IPS DF 6.9 (cell line): ENCODE results near the gene USP6NL.
A peak's percentile ranks its signal among the peaks of the same experiment; 100 is the strongest.

Experiments used
- DNase-seq: peaks from one replicate; pipeline ENCODE4 v3.0.0-alpha.2; 2013; ENCODE audit warnings: low read depth, low spot score
- H3K27ac ChIP-seq: one replicate; pipeline ENCODE4 v1.5.1; 2013; ENCODE audit warnings: low read length, control low read depth
- H3K27me3 ChIP-seq: 2 replicates; pipeline ENCODE4 v1.6.1; 2013; ENCODE audit warnings: mild to moderate bottlenecking, low read length; ENCODE audit not compliant: control insufficient read depth, insufficient read depth
- H3K36me3 ChIP-seq: 2 replicates; pipeline ENCODE4 v1.6.1; 2013; ENCODE audit warnings: low read length; ENCODE audit not compliant: control insufficient read depth, insufficient read depth
- H3K4me1 ChIP-seq: 2 replicates; pipeline ENCODE4 v1.6.1; 2013; ENCODE audit warnings: low read length; ENCODE audit not compliant: control insufficient read depth, insufficient read depth
- H3K4me3 ChIP-seq: 2 replicates; pipeline ENCODE4 v1.5.1; 2013; ENCODE audit warnings: mild to moderate bottlenecking, low read length
- H3K9me3 ChIP-seq: 2 replicates; pipeline ENCODE4 v1.6.1; 2013; ENCODE audit warnings: low read length, inconsistent platforms; ENCODE audit not compliant: control insufficient read depth, insufficient read depth
- WGBS: extraction: QIAGEN DNeasy Blood & Tissue Kit; methylation state at CpG from one replicate; pipeline ENCODE4 v1.1.7; 2013; ENCODE audit warnings: mixed read lengths, missing lambda C conversion rate; ENCODE audit not compliant: insufficient read length, insufficient coverage; 5-methylcytosine and 5-hydroxymethylcytosine counted together

Gene USP6NL

DNA sequence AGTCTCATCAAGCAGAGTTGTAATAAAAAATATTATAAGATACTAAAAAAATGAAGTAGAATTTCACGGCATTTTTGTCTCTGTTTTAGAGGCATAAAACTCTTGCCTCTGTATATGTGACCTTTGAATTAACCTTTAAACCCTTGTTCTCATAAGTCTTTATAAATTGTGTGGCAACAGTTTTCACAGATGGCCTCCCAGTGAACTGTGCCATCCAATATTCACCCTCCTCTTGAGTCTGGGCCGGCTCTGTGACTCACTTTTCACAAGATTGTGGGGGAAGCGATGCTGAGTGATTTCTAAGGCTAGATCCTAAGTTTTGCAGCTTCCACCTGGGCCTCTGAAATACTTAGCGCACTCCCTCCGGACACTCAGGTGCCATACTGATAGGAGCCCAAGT lies 4.6 kb upstream of the USP6NL start:
- H3K36me3 ChIP-seq, result no peaks in the 10 kb centered on the region
- no peak overlapping the region for H3K4me3 ChIP-seq
- no peaks in the 10 kb centered on the region for H3K27me3 ChIP-seq
- no CpG with 5 or more reads among the region's 5 CpGs for WGBS
- H3K4me1 ChIP-seq, result no peaks in the 10 kb centered on the region; the same call in 1 of the 2 replicates
- no peak for DNase-seq
- no peak overlapping the region for H3K27ac ChIP-seq
- H3K9me3 ChIP-seq, result no peaks in the 10 kb centered on the region

DNA sequence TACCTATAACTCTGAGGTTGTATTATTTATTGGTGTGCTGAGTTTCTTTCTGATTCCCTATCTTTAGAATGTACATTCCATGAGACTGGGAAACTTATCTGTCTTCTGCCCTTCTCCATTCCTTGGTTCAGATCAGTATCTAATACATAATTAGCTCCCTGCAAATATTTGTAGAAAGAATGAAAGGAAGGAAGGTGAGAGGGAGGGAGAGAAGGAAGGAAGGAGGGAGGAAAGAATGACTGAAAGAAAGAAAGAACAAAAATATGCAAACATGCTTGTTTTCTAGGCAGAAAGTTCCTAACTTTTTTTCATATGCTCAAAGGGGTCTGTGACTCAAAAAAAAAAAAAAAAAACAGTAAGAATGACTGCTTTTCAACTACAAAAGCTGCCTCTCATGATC lies 3.9 kb upstream of the USP6NL start:
- no peak overlapping the region for H3K4me3 ChIP-seq
- no peaks in the 10 kb centered on the region for H3K36me3 ChIP-seq
- H3K4me1 ChIP-seq, result no peaks in the 10 kb centered on the region; the same call in 1 of the 2 replicates
- no peaks in the 10 kb centered on the region for H3K27me3 ChIP-seq
- no peak for DNase-seq
- no peak overlapping the region for H3K27ac ChIP-seq
- no peaks in the 10 kb centered on the region for H3K9me3 ChIP-seq

DNA sequence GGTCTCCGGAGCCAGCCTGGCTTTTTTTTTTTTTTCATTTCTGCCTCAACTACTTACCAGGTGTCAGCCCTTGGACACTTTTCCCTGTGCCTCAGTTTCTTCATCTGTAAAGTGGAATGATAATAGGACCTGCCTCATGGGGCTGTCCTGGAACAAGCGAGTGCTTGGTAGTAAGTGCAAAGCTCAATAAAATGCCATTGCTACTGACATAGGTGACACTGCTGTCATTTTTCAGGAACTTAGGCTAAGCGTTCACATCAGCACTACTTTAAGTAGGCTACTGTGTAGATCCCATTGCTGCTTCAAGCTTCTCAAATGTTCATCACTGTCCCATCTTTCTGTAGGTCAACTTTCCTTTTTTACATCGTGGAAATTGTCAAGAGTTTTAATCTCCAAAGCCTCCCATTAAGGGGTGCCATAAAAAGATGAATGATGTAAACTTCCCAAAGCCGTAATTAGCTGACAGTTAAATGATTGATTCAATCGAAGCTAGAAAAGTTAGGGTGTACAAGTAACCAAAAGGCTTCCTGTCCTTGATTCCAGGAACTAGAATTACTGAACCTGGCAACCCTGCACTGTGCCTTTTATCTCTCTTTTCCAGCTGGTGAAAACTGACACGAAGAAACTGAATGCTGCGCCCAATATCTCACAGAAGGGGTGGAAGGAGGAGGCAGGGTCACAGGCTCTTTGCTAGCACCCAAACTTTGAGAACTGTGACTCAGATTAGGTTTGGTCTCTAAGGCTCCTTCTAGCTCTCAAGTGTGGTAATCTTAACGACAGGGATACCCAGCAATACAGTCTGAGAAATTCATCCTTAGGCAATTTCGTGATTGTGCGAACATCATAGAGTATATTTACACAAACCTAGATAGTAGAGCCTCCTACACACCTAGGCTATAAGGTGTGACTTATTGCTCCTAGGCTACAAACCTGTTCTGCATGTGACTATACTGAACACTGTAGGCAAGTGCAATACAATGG lies 861 bp upstream of the USP6NL start:
- DNase-seq, result no peak
- H3K4me3 ChIP-seq, result peak overlapping the region; percentile 73; the same call in 1 of the 2 replicates
- no peaks in the 10 kb centered on the region for H3K9me3 ChIP-seq
- H3K4me1 ChIP-seq, result peaks cover 3% of the 10 kb centered on the region; the same call in 1 of the 2 replicates
- no CpG with 5 or more reads among the region's 11 CpGs for WGBS
- H3K27ac ChIP-seq, result no peak overlapping the region
- H3K36me3 ChIP-seq, result no peaks in the 10 kb centered on the region
- H3K27me3 ChIP-seq, result no peaks in the 10 kb centered on the region

DNA sequence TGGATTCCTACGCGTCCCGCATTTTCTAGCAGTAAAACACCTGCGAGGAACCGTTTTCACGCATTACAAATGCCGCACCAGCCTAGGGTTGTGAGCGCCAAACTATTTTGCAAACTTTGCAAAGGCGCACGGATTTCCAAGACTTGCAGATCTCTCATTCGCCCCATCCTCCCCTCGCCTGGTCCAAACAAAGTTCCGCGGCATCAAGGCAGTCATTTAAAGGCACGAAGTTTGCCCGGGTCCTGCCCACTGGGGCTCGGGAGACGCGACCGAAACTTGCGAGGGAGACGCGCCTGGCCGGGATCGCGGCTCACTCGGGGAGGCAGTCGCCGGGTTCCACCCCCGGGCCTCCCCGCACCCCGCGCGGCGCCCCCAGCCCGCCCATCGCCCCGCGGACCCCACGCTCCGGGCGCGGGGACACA lies 613 bp downstream of the USP6NL start:
- peaks cover 3% of the 10 kb centered on the region; the same call in 1 of the 2 replicates for H3K4me1 ChIP-seq
- no CpG with 5 or more reads among the region's 43 CpGs for WGBS
- H3K27ac ChIP-seq, result no peak overlapping the region
- no peak for DNase-seq
- H3K36me3 ChIP-seq, result no peaks in the 10 kb centered on the region
- H3K4me3 ChIP-seq, result peak overlapping the region; percentile 73
- no peaks in the 10 kb centered on the region for H3K9me3 ChIP-seq
- no peaks in the 10 kb centered on the region for H3K27me3 ChIP-seq

DNA sequence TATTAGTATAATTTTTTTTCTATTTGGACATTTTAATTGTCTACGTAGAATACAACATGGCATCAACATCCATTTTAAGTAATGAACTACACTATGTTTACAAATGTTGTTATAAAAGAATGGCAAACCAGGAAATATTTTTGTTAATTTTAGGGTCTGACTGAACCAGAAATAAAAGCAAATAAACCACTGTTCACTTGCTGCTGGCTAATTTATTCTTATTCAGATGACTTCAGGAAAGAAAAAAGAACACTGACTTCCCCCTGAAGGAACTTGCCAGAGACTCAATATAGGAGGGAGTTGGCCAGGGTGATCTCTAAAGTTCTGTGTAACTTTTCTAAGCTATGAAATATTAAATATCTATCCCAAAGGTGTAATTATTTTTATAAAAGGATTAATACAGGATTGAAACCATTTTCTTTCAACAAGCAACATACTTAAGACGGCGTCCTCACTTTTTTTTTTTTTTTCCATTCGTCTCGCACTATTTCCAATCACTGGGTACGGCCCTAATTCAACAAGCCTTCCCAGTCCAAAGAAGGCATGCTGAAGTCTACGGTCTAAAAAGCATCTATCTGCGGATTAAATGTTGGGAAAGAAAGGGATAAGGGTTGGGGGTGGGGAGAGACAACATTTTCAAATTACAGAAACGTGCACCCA lies 1.2 kb downstream of the USP6NL start:
- Histone ChIP-seq H3K27ac (no peak overlapping the region), H3K36me3 (no peaks in the 10 kb centered on the region), H3K4me3 (peak overlapping the region; percentile 73), H3K4me1 (peaks cover 3% of the 10 kb centered on the region; the same call in 1 of the 2 replicates), H3K27me3 (no peaks in the 10 kb centered on the region), H3K9me3 (no peaks in the 10 kb centered on the region)
- DNase-seq, result no peak
- no CpG with 5 or more reads among the region's 9 CpGs for WGBS

DNA sequence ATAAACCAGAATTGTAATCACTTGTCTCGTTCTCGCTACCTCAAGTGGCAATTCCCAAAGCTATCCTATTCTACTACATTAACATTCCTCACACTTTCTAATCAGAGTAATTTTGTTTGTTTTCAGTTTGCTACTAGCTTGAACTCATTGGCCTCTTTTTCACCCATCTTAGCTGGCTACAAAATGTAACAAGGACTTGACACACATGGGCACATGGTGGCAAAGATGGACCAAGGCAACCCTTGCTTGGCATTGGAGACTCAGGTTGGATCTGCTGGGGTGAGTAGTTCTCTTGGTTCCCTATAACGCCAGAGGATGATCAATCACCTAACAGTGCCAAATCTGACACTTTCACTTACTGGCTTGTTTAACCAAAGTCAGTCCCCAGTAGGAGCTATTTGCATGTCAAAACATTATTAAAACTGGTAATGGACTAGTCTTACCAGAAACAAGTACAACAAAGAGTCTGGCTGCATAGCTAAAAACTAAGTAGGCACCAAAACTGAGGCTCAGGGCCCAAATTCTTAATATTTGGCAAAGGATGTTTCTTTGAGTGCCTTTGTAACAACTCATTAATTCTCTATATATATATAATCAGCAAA lies 1.9 kb downstream of the USP6NL start:
- H3K4me1 ChIP-seq, result peaks cover 3% of the 10 kb centered on the region; the same call in 1 of the 2 replicates
- no peak overlapping the region for H3K4me3 ChIP-seq
- H3K27me3 ChIP-seq, result no peaks in the 10 kb centered on the region
- no peak for DNase-seq
- no peak overlapping the region for H3K27ac ChIP-seq
- 100% methylated on average over 2 of the region's 3 CpGs for WGBS
- no peaks in the 10 kb centered on the region for H3K9me3 ChIP-seq
- H3K36me3 ChIP-seq, result no peaks in the 10 kb centered on the region

DNA sequence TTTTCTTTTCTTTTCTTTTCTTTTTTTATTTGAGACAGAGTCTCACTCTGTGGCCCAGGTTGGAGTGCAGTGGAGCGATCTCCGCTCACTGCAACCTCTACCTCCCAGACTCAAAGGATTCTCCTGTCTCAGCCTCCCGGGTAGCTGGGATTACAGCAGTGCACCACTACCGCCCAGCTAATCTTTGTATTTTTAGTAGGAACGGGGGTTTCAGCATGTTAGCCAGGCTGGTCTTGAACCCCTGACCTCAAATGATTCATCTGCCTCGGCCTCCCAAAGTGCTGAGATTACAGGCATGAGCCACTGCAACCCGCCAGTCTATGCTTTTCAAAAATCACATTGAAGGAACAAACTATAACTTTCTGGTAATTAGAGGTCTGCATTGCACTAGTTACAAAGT lies 2.4 kb downstream of the USP6NL start:
- H3K4me1 ChIP-seq, result peaks cover 3% of the 10 kb centered on the region; the same call in 1 of the 2 replicates
- no peak overlapping the region for H3K4me3 ChIP-seq
- no peaks in the 10 kb centered on the region for H3K36me3 ChIP-seq
- no peak overlapping the region for H3K27ac ChIP-seq
- no peaks in the 10 kb centered on the region for H3K9me3 ChIP-seq
- H3K27me3 ChIP-seq, result no peaks in the 10 kb centered on the region
- WGBS, result no CpG with 5 or more reads among the region's 7 CpGs
- DNase-seq, result no peak

DNA sequence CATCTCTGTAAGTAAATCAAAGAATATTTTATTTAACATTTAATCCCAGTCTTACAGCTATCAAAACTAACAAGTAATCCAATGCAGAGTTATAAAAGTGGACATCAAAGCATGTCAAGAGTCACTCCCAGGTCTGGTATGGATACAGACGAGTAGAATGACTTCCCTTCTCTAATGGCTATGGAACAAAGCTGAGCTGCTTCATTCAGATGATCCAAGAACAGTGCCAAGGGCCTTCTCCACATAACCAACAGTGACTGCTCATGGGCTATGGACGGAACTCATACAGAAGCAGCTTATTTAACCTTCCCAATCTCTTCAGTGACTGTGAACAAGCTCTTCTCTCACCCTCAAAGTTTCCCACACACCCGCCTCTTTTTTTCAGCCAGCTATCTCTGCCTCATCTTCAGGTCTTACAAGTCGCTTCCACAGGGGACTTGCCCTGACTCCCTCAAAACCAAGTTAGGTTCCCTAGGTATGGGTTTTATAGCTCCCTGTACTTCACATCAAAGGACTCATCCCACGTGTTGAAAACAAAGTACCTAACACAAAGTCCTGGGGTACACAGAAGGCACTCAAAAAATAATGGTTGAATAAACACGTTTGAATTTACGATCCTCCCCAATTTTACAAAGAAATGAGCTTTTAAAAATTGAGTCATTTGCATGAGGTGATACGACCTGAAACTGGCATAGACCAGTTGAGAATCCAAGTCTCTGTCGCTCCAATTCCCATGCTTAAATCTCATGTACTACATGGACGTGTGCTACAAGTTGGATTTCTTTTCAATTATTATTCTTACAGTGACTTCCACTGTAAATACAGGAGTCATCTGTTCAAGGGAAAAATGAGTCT lies 3.1 kb downstream of the USP6NL start:
- H3K27me3 ChIP-seq, result no peaks in the 10 kb centered on the region
- H3K4me1 ChIP-seq, result peaks cover 5% of the 10 kb centered on the region; the same call in 1 of the 2 replicates
- no peaks in the 10 kb centered on the region for H3K36me3 ChIP-seq
- no peaks in the 10 kb centered on the region for H3K9me3 ChIP-seq
- H3K27ac ChIP-seq, result no peak overlapping the region
- no CpG with 5 or more reads among the region's 10 CpGs for WGBS
- H3K4me3 ChIP-seq, result no peak overlapping the region
- DNase-seq, result no peak

DNA sequence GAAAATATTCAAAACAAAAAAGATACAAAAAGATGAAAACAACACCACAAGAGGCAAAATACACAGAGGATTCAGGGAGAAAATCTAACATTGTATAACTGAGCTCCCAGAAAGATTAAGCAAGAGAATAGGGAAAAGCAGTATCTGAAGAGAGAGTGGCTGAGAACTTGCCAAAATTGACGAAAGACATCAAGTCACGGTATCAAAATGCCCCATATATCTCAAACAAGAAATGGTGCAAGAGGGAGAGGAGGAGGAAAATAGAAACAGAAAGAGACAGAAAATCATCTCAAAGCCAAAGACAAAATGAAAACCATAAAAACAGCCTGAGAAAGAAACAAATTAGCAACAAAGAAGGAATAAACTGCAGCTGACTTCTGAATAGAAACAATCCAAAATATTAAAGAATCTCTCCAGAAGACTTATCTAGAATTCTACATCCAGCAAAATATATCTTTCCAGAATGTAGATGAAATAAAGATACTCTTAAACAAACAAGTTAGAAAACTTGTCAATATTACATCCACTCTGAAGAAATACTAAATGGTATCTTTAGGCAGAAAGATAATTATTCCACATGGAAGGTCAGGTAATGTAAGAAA lies 5.5 kb downstream of the USP6NL start:
- Histone ChIP-seq H3K27me3 (no peaks in the 10 kb centered on the region), H3K27ac (no peak overlapping the region), H3K36me3 (no peaks in the 10 kb centered on the region), H3K9me3 (no peaks in the 10 kb centered on the region), H3K4me3 (no peak overlapping the region), H3K4me1 (peaks cover 5% of the 10 kb centered on the region; the same call in 1 of the 2 replicates)
- DNase-seq, result no peak
- WGBS, result no CpG with 5 or more reads among the region's 2 CpGs
